ENCODE results near the gene CATSPERZ. TPM values are rescaled to one million over a fixed set of nuclear protein-coding genes. Genes with fewer than 3 reads are reported as not detected.

CATSPERZ gene
- total and polyA plus RNA-seq, 2 donors (not counting 3 experiments of a cell fraction or from before 2014, with no cell fraction given) = 0.11 TPM; not detected in 1

DNA sequence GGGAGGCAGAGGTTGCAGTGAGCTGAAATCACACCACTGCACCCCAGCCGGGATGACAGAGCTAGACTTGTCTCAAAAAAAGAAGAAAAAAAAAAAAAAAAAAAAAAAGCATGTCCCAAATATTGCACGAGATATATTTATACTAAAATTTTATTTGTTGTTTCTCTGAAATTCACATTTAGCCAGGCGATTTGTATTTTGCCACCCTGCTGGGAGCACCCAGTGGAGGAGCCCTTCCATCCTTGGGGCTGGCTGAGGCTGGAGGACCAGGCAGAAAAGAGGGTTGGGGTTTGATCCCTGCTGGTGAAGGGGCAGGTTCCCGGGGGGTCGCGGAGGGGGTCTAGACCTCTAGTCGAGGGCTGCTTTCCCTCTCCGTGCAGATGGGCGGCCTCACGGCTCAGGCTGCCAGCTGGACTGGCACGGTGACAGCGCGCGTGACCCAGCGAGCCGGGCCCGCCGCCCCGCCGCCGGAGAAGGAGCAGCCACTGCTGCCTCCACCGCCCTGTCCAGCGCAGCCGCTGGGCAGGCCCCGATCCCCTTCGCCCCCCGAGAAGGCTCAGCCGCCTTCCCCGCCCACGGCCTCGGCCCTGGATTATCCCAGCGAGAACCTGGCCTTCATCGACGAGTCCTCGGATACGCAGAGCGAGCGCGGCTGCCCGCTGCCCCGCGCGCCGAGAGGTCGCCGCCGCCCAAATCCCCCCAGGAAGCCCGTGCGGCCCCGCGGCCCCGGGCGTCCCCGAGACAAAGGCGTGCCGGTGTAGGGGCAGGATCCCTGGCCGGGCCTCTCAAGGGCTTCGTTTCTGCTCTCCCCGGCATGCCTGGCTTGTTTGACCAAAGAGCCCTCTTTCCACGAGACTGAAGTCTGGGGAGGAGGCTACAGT, 952 bp upstream of the CATSPERZ start:
- no TSS peak for BruUV-seq (replicated peaks)
- H2AFZ ChIP-seq (ENCODE audit: low read depth, low read length) = peak overlapping the region; percentile 50
- no peaks in the 10 kb centered on the region for H3K79me2 ChIP-seq (ENCODE audit: control insufficient read depth, insufficient read depth, low read length)
- intact Hi-C loops (cut with micrococcal nuclease) (no loop called here), dilution Hi-C loops (cut with MboI; ENCODE audit: extremely low pct_ligation_motif_present, low sequenced_read_pairs) (no loop called here)
- no peak for FAIRE-seq
- H3K4me2 ChIP-seq (ENCODE audit: insufficient read depth, low read length) = no peak overlapping the region
- H3K9ac ChIP-seq (replicated peaks; ENCODE audit: extremely low read depth, insufficient read depth, low read length) = no peak overlapping the region
- POLR2A ChIA-PET = interaction anchor here (0.6 kb wide), 1 partner anchor 53 kb away, joined by 3 read pairs; no protein-coding TSS in a partner anchor
- H3K4me1 ChIP-seq (ENCODE audit: control insufficient read depth, extremely low read depth, insufficient read depth, low read length) = peaks cover 17% of the 10 kb centered on the region
- no peaks in the 10 kb centered on the region for H4K20me1 ChIP-seq (replicated peaks; ENCODE audit: control insufficient read depth, extremely low read depth, insufficient read depth, low read length)
- H3K4me3 ChIP-seq (replicated peaks in 1 of 3; ENCODE audit: insufficient read depth in 1 of 3, low read depth in 1 of 3, low read length in 3 of 3) = peak overlapping the region in 1 of 3 experiments; percentile 15
- no peaks in the 10 kb centered on the region for H3K9me3 ChIP-seq (replicated peaks; ENCODE audit: control insufficient read depth, insufficient read depth, low read length)
- H3K27ac ChIP-seq (ENCODE audit: insufficient read depth, low read depth, low read length) = no peak overlapping the region
- H3K36me3 ChIP-seq (ENCODE audit: control insufficient read depth in 2 of 2, extremely low read depth in 1 of 2, insufficient read depth in 2 of 2, low read length in 2 of 2) = no peaks in the 10 kb centered on the region
- TF ChIP-seq JUN (IDR thresholded peaks at IDR 0.05; ENCODE audit: borderline replicate concordance, insufficient read depth, insufficient read length, low read depth) (no peak), POLR2A (IDR thresholded peaks at IDR 0.05; ENCODE audit: low read depth, low read length) (no peak), POLR2AphosphoS5 (IDR thresholded peaks at IDR 0.05; ENCODE audit: insufficient read depth, low read depth, low read length) (no peak), EZH2 (IDR thresholded peaks at IDR 0.05; ENCODE audit: borderline replicate concordance, low read depth, low read length, severe bottlenecking) (no peak), MYC (IDR thresholded peaks at IDR 0.05; ENCODE audit: low read depth, low read length) (no peak)
- TF ChIP-seq, protein P1, sequence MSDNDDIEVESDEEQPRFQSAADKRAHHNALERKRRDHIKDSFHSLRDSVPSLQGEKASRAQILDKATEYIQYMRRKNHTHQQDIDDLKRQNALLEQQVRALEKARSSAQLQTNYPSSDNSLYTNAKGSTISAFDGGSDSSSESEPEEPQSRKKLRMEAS (IDR thresholded peaks at IDR 0.05; ENCODE audit: insufficient read depth, insufficient read length) = no peak
- TF ChIP-seq, protein P2, sequence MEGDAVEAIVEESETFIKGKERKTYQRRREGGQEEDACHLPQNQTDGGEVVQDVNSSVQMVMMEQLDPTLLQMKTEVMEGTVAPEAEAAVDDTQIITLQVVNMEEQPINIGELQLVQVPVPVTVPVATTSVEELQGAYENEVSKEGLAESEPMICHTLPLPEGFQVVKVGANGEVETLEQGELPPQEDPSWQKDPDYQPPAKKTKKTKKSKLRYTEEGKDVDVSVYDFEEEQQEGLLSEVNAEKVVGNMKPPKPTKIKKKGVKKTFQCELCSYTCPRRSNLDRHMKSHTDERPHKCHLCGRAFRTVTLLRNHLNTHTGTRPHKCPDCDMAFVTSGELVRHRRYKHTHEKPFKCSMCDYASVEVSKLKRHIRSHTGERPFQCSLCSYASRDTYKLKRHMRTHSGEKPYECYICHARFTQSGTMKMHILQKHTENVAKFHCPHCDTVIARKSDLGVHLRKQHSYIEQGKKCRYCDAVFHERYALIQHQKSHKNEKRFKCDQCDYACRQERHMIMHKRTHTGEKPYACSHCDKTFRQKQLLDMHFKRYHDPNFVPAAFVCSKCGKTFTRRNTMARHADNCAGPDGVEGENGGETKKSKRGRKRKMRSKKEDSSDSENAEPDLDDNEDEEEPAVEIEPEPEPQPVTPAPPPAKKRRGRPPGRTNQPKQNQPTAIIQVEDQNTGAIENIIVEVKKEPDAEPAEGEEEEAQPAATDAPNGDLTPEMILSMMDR (IDR thresholded peaks at IDR 0.05; ENCODE audit: extremely low read depth in 1 of 2, insufficient read depth in 1 of 2, low read depth in 1 of 2, low read length in 2 of 2) = no peak
- peaks cover 42 to 58% of the 10 kb centered on the region in 2 experiments for H3K27me3 ChIP-seq (ENCODE audit: control insufficient read depth in 2 of 2, insufficient read depth in 2 of 2, low read length in 2 of 2)
- CTCF ChIA-PET = interaction anchor here (0.6 to 1.2 kb wide), 3 partner anchors 82 to 299 kb away, joined by 3 to 4 read pairs (median 3); no protein-coding TSS in a partner anchor
- DNase-seq (ENCODE audit: low read depth, low spot score) = peak; percentile 21
- H3K9me1 ChIP-seq (replicated peaks; ENCODE audit: control insufficient read depth, extremely low read depth, insufficient read depth, low read length) = no peaks in the 10 kb centered on the region

Data from endothelial cell of umbilical vein (primary cell).